AG04449 (cell line): ENCODE results near the gene APOA4.

ENCODE experiments used
- CTCF ChIA-PET: fragments of 350-600 bp; formaldehyde crosslinking; extraction: SDS; loops from one replicate; lab custom pipeline; 2021; ENCODE audit warnings: antibody characterized with exemption; lab: Yijun Ruan, JAX
- POLR2A ChIA-PET: fragments of 400-600, 350-600 bp; formaldehyde crosslinking; extraction: SDS; loops from one replicate; lab custom pipeline; 2020; ENCODE audit warnings: antibody characterized with exemption, inconsistent platforms; lab: Yijun Ruan, JAX
- DNase-seq: peaks from one replicate; pipeline ENCODE4 v3.0.0-alpha.2; 2010; ENCODE audit warnings: low read depth, low spot score
- H3K4me3 ChIP-seq: 2 replicates; pipeline ENCODE4 v1.5.1; 2011; ENCODE audit warnings: low read depth, mild to moderate bottlenecking, control low read depth, low read length
- TF ChIP-seq, protein P1 (sequence below): IDR thresholded peaks from one replicate; pipeline ENCODE4 v1.5.1; 2011; ENCODE audit warnings: mild to moderate bottlenecking, moderate library complexity, low read length, control low read depth, inconsistent platforms; ENCODE audit not compliant: insufficient read depth; ENCODE audit errors: missing control alignments

The APOA4 gene

DNA sequence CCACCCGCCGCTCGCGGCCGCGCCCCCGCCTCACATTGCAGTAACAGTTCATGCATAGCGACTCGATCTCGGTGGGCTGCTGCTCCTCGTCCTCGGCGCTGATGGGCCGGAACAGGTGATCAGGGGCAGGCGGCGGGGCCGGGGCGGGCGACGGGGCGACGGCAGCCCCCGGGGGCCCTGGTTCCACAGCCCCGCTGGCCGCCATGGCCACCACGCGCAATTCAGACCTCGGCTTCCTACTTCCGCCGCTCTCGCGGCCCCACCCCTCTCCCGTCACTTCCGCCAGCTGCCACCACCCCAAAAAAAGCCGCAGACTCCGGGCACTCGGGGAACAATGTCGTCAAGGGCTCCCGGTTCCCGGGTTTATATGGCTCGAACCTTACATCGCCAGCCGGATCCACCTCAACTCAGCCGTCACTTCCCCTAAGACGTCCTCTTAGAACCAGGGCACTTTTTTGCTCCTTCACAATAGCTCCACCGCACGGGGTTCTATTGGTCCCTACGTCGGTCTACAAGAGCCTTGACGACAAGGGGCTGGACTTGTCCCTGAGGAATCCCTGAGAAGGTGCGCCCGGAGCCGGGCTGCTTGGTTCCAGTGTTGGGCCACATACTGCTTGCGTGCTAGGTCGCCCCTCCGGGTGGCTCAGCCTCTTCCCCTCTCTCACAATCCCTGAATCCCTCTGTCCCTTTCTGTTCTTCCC, 35.2 kb downstream of the APOA4 start, which contains the start of gene ZPR1:
Gene ZPR1 (minus strand): TSS at position 238 of the 701 bp plus-strand sequence. CDS start 33 bp downstream, at position 205.
- DNase-seq: no peak
- peak within 1 kb of the TSS; percentile 77 for H3K4me3 ChIP-seq
- TF ChIP-seq, protein P1, sequence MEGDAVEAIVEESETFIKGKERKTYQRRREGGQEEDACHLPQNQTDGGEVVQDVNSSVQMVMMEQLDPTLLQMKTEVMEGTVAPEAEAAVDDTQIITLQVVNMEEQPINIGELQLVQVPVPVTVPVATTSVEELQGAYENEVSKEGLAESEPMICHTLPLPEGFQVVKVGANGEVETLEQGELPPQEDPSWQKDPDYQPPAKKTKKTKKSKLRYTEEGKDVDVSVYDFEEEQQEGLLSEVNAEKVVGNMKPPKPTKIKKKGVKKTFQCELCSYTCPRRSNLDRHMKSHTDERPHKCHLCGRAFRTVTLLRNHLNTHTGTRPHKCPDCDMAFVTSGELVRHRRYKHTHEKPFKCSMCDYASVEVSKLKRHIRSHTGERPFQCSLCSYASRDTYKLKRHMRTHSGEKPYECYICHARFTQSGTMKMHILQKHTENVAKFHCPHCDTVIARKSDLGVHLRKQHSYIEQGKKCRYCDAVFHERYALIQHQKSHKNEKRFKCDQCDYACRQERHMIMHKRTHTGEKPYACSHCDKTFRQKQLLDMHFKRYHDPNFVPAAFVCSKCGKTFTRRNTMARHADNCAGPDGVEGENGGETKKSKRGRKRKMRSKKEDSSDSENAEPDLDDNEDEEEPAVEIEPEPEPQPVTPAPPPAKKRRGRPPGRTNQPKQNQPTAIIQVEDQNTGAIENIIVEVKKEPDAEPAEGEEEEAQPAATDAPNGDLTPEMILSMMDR: no peak
- ChIA-PET POLR2A (interaction anchor here (1.1 to 1.6 kb wide), 4 partner anchors 11 to 310 kb away, joined by 3 to 8 read pairs (median 6); partner anchors contain the start of gene SIK3), CTCF (interaction anchor here (0.7 to 12.3 kb wide), 13 partner anchors 8 to 440 kb away, joined by 3 to 472 read pairs (median 4); partner anchors contain the start of genes APOA1, PCSK7 and SIK3)

DNA sequence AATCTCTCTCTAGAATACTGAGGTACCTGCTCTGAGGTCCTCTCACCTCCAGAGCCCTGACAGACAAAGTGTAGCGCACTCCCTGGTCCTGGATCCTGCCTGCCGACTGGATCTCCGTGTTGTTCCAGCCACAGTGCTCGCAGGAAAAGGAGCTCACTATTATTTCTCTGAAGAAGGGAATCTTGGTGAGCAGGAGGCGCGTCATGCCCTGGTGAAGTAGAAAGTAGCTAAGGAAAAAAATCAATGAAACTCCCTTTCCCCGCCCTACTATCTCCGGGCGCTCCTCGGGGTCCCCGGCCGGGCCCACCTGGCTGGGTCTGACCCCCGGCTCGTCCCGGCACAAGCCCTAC, 35.7 kb downstream of the APOA4 start:
- TF ChIP-seq, protein P1: no peak
- CTCF ChIA-PET: interaction anchor here (0.7 to 12.3 kb wide), 12 partner anchors 9 to 441 kb away, joined by 3 to 472 read pairs (median 4); partner anchors contain the start of genes APOA1, PCSK7 and SIK3
- H3K4me3 ChIP-seq: peak overlapping the region; percentile 77
- POLR2A ChIA-PET: interaction anchor here (1.1 to 1.6 kb wide), 4 partner anchors 11 to 311 kb away, joined by 3 to 8 read pairs (median 6); partner anchors contain the start of gene SIK3
- DNase-seq: no peak

DNA sequence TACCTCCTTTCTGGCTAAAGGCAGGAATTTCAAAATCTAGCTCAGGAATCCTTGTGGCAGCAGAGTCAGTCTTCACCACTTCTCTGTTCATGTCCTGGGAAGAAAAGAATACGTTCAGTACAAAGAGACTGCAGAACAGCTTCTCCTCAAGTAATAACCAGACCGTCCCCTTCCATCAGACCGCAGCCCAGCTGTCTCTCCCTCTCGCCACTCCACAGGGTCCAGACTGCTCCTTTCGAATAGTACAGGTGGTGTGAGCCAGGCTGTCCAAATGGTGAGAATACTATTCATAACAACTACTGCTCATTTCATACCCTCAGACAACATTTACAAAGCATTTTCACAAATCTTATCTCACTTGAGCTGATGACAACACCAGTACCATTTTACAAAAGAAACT, 36.1 kb downstream of the APOA4 start:
- no peak for DNase-seq
- CTCF ChIA-PET: interaction anchor here (1.4 to 12.3 kb wide), 8 partner anchors 9 to 441 kb away, joined by 4 to 472 read pairs (median 8); partner anchors contain the start of genes APOA1, PCSK7 and SIK3
- POLR2A ChIA-PET: interaction anchor here (1.1 to 1.6 kb wide), 5 partner anchors 10 to 311 kb away, joined by 3 to 8 read pairs (median 6); partner anchors contain the start of gene SIK3
- TF ChIP-seq, protein P1: no peak
- H3K4me3 ChIP-seq: peak overlapping the region; percentile 77

DNA sequence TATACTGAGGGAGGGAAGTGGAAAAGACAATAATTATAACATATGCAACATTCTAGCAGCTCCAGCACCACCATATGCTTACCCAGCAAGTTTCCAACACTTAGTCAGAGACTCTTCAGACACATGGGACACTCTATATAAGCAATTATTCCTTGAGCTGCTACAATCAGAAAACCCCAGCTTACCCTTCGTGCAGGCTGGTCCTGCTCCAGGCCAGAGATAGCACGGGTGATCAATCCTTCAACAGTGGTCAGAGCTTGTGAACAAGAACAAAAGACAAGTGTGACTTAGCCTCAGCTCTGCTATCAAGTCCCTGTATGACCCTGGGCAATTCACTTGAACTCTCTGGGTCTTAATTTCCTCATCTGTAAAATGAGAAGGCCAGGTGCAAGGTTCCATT, 36.8 kb downstream of the APOA4 start:
- ChIA-PET CTCF (interaction anchor here (1.4 to 12.3 kb wide), 8 partner anchors 9 to 442 kb away, joined by 4 to 472 read pairs (median 8); partner anchors contain the start of genes APOA1, PCSK7 and SIK3), POLR2A (interaction anchor here (1.1 kb wide), 1 partner anchor 68 kb away, joined by 3 read pairs; no protein-coding TSS in a partner anchor)
- peak overlapping the region; percentile 77 for H3K4me3 ChIP-seq
- DNase-seq: no peak
- TF ChIP-seq, protein P1: no peak

DNA sequence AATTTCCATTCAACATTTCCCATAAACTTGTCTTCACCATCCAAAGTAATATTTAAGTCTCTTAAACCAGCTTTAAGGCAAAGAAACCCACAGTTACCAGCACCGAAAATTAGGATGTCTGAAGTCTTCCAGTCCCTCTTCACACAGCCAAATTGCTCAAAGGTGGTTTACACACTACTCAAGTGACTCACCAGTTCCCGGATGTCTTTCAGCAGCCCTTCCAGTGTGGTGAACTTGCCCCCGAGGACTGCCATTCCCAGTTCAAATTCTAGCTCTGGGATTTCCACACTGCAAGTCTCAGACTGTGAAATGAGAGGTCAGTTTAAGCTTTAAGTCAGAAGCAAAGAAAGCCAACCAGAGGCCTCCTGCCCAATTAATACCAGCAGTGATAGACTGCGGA, 40.4 kb downstream of the APOA4 start:
- DNase-seq: no peak
- no peak overlapping the region for H3K4me3 ChIP-seq
- POLR2A ChIA-PET: no interaction called here
- CTCF ChIA-PET: interaction anchor here (0.8 to 2.5 kb wide), 4 partner anchors 9 to 323 kb away, joined by 3 to 17 read pairs (median 9); partner anchors contain the start of gene APOA5
- TF ChIP-seq, protein P1: no peak

DNA sequence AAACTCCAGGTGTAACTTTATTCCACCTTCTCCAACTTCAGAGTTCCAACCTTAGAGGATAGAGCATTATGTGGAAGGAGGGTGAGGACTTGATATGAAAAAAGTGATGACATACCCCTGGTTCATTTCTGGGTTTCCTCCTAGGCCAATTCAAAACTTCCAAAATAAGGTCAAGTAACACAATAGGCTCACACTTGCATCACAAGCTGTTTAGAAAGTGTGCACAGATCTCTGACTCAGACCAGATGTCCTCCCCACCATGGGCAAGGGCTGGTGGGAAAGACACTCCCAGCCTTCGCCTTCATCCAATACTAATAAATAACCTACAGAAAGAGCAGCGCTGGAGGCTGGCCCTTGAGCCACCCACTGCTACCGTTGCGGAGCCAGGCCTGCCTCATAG, 44.5 kb downstream of the APOA4 start:
- ChIA-PET CTCF (interaction anchor here (2.4 to 3.5 kb wide), 2 partner anchors 8 to 12 kb away, joined by 9 to 23 read pairs; partner anchors contain the start of genes APOA5 and ZPR1), POLR2A (no interaction called here)

More for the DNA sequence above, 44.5 kb downstream of the APOA4 start:
- H3K4me3 ChIP-seq: no peak overlapping the region
- TF ChIP-seq, protein P1: no peak
- DNase-seq: no peak
